NCI-H345 treated with DMSO at 0.1 percent for 48 hours (cell line): Measurements from ENCODE around the gene FFAR1.

Experiments
- DNase-seq: peaks from one replicate; lab custom pipeline; 2025; ENCODE audit not compliant: unreplicated experiment; lab: John Stamatoyannopoulos, UW

The FFAR1 gene, protein sequence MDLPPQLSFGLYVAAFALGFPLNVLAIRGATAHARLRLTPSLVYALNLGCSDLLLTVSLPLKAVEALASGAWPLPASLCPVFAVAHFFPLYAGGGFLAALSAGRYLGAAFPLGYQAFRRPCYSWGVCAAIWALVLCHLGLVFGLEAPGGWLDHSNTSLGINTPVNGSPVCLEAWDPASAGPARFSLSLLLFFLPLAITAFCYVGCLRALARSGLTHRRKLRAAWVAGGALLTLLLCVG (N-terminal part only)

DNA sequence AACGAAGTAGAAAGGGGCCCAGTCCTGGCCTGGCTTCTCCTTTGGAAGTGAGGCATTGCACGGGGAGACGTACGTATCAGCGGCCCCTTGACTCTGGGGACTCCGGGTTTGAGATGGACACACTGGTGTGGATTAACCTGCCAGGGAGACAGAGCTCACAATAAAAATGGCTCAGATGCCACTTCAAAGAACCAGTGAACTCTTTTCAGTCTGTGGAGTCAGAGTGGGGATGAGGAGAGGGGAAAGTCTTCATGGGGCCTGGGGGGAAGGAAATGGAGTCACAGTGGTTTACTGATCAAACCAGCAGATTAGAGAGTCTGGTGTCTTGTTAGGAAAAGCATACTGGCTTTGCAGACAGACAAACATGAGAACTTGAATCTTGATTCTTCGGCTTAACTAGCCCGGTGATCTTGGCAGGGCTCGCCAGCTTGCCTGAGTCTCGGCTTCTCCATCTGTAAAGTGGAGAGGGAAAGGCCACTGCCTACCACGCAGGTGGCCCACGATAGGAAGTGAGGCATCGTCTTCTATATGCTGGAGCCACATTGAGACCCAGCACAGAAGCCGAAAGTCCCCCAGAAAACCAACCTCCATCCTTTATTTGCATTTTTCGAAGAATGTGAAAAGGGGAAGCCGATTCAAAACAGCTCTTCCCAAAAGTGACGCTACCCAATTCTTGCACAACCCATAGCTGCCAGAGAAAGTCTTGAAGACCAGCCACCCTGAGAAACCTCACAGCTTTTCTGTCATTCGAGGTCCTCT lies at the start of gene FFAR1:
TSS of gene FFAR1 (plus strand) at position 732 of the 759 bp plus-strand sequence. CDS start 3,650 bp downstream, outside the sequence.
- no peak for DNase-seq

DNA sequence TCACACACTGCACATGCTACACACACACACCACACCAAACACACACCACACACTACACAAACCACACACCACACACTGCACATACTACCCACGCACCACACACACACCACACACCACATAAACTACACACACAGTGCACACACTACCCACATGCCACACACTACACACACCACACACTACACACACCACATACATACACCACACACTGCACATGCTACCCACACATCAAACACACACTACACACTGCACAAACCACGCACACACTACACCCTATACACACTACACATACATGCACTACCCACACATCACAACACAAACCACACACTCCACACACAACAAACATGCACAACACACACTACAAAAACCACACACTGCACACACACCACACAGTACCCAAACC lies 49.8 kb upstream of the FFAR1 start:
- no peak for DNase-seq

GRCh38 chr19:35298561-35298972 lies 49.1 kb upstream of the FFAR1 start:
- no peak for DNase-seq

GRCh38 chr19:35299523-35300338 lies 48.0 kb upstream of the FFAR1 start:
- no peak for DNase-seq

DNA sequence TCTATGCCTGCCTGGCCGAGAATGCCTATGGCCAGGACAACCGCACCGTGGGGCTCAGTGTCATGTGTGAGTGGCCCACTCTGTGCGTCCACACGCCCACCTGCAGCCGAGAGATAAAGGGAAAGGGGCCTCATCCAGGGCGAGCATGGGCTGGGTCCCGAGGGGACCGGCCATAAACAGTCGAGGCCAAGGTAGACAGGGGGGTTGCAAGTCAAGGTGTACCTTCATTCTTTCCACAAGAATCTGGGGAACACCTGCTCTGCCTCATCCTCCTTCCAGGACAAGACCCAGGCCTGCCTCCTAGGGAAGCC lies 47.4 kb upstream of the FFAR1 start:
- no peak for DNase-seq

GRCh38 chr19:35301961-35302360 lies 45.7 kb upstream of the FFAR1 start:
- DNase-seq, result no peak

- no peak for DNase-seq
Observed at GRCh38 chr19:35302446-35302845, 45.3 kb upstream of the FFAR1 start.

DNA sequence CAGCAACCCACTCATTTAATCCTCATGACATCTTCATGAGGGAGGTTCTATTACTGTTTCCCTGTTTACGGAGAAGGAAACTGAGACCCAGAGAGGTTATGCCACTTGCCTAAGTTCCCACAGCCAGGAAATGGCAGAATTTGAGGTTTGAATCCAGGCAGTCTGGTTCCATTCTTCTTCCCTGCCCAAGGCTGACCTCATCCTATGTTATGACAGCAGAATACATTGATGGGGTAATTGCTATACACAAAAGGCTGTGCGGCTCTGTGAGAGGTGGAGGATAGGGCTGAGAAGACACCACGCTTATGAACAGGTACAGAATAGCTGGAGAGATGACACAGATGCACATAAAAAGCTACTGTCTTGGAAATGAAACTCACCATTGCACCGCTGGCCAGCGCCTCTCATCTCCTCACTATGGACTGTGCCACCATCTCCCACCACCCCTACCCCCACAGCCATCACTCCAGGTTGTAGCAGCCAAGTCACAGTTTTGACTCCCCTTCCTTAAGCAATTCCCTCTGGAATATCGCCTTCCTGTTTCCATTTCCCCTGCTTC lies 44.3 kb upstream of the FFAR1 start:
- no peak for DNase-seq

DNA sequence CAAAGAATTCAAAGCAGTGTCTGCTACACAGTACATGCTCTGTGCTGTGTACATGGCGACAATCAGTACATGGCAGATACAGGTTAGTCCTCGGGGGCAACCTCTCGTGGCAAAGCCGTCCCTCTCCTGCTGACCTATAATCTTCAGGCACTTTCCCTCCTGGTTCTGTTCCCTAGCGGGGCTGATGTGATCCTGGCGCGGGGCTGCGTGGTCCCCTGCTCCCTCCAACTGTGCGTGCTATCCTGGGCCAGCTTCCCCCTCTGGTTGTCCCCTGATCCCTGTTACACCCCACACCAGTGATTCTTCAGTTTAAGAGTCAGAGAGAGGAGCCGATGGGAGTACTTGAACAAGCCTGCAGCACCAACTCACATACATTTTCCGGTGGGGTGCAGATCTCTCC lies 43.7 kb upstream of the FFAR1 start:
- DNase-seq, result no peak

DNA sequence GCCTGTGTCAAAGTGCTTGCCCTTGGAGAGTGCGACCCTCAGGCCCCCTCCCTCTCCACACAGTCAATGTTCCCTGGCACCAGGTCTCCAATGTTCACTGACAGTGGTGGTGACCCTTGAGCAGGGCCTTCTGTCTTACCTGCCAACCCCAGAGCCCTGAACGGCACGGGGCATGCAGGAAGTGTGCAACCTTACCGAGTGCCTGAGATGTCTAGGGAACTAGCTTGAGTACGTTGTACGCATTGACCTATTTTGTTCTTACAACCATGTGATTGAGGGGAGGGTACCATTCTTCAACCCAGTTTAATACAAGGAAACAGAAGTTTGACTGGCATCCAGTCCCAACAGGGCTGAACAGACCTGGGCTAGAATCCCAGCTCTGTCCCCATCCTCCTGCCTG lies 42.5 kb upstream of the FFAR1 start:
- no peak for DNase-seq

DNA sequence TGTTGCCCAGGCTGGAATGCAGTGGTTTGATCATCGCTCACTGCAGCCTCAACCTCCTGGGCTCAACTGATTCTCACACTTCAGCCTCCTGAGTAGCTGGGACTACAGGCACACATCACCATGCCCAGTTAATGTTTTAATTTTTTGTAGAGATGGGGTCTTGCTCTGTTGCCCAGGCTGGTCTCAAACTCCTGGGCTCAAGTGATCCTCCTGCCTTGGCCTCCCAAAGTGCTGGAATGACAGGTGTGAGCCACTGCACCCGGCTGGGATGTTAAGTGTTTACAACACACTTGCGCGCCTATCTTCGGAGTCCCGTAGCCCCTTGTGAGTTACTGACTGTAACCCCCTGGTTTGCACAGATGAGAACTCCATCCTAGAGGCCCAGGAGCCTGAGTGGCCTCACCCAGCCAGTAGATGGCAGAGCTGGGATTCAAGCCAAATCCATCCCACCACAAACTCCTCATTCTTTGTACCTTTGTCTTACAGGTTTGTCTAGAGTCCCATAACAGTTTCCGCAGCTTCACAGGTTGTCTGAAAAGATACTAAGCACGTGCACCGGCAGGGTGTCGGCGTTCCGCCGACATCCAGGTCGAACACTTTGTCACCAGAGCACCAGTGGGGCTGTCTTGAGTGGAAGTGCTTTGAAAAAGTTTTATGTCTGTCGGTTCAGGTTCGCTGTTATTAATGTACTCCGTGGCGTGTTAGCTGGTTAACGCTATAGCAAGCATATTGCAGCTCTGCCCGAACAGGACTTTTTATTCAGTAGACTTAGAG lies 41.0 kb upstream of the FFAR1 start:
- peak; percentile 9 for DNase-seq

DNA sequence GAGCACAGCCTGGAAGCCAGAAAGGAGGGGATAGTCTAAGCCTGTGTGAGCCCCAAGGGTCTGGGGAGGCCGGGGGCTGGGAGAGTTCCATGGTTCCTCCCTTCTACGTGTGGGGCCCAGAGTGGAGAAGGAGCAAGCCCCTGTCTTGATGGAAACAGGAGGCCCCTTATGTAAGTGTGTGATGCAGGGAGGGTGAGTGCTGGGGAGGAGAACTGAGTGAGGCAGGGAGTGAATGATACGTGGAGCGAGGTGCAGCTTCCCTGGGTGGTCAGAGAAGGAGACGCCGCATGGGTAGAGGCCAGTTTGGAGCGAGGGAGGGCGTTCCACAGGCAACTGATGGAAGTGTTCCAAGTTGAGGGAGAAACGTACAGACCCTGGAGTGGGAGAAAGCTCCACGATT lies 39.8 kb upstream of the FFAR1 start:
- no peak for DNase-seq

- no peak for DNase-seq
Observed at GRCh38 chr19:35308910-35309309, 38.8 kb upstream of the FFAR1 start.

GRCh38 chr19:35309481-35310279 lies 38.0 kb upstream of the FFAR1 start:
- no peak for DNase-seq

- DNase-seq, result no peak
Observed at GRCh38 chr19:35310331-35310730, 37.4 kb upstream of the FFAR1 start.

DNA sequence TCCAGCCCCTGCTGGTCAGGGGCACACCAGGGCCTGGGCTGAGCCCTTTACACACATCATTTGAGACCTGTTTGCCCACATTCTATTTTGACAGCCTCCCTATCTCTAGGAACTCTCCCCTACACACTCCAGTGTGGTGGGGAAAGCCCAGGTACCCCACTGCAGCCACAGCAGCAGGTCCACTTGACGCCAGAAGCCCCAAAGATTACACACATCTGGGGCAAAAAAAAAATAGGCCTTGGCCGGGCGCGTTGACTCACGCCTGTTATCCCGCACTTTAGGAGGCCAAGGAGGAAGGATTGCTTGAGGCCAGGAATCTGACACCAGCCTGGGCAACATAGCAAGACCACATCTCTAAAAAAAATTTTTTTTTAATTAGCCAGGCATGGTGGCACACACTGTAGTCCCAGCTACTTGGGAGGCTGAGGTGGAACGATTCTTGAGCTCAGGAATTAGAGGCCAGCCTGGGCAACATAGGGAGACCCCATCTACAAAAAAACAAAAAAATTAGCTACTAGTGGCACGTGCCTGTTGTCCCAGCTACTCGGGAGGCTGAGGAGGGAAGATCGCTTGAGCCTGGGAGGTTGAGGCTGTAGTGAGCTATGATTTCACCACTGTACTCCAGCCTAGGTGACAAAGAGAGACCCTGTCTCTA lies 36.8 kb upstream of the FFAR1 start:
- no peak for DNase-seq

- no peak for DNase-seq
Observed at GRCh38 chr19:35311901-35312665, 35.6 kb upstream of the FFAR1 start.

DNA sequence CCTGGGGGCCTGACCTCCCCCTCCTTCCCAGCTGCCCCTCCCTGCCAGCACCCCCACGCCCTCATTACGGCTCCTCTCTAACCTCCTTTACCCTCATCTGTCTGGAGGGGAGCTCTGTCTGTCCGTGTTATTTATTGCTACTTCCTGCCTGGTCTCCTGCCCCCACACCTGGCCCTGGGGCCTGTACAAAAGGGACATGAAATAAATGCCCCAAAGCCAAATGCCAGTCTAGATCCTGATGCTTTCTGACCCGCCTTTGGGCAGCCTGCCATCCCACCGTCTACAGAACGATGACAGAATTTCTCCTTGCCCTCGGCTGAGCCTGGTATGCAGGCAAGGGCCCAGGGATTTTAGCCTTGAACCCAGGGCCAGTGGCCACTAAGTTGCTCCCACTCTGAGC lies 34.1 kb upstream of the FFAR1 start:
- no peak for DNase-seq

DNA sequence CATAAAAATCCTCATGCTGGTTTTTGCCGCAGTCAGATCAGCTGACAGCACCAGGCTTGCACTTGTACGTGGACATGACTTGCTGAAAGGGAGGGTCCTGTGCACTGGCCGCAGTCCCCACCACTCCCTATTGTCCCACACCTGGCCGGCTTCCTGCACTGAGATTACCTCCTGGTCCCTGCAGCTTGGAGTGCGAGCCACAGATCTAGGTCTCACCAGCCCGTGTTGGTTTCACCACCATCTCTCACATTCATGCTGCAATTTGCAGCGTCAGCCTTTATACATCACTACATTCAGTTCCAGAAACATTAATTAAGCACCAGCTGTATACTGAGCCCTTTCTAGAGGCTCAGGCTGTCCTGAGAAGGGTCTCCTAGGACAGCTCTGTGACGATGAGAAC lies 33.7 kb upstream of the FFAR1 start:
- no peak for DNase-seq
